ENCODE measurements around the gene MRPL10.

MRPL10 gene

DNA sequence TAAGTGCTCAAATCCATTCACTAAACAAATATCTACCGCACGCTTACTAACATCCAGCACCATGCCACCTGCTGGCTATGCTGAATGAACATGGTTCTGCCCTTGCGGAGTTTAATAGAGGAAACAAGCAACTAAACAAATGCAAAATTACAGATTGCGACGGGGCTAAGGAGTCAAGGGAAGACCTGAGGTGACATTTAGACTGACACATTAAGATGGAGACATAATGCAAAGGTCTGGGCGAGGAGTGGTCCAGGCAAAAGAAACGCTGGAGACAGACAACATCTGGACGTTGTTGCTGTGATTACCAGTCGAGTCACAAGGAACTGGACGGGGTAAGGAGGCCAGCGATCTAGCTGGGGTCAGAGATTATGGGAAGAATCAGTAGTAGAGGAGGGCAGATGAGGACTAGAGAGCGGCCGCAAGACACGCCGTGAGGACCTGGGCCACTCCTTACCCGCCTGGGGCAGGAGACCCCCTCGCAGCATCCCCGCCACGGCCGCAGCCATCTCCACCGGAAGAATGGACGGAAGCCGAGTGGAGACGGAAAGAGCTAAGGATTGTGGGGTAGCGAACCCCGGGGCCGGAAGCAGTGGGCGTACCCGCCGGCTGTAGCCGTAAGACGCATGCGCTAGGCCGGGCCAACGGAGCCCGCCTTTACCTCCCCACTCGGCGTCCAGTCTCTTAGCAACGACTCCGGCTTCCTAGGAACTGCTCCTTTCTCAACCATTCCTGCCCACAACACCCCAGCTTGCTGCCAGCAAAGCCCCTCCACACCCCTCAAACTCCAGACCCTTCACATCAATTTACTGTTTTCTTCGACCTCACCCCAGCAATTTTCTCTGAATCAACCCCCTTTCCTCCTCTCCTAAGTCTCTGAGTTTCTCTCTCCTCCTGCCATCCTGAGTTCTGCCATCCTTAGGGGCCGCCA lies at the start of gene MRPL10, which contains the start of gene LRRC46:
Gene MRPL10, minus strand, starts transcription at position 539 of the 931 bp plus-strand sequence. Its CDS starts 30 bp downstream, at position 509.
Gene LRRC46, plus strand, starts transcription at position 668 of the 931 bp plus-strand sequence. CDS start 320 bp downstream, outside the sequence.
- DNase-seq: peak; percentile 95

- no peak for DNase-seq
Observed at GRCh38 chr17:47879776-47880454, 48.6 kb upstream of the MRPL10 start.

GRCh38 chr17:47879028-47879585 lies 47.8 kb upstream of the MRPL10 start:
- DNase-seq: no peak

DNA sequence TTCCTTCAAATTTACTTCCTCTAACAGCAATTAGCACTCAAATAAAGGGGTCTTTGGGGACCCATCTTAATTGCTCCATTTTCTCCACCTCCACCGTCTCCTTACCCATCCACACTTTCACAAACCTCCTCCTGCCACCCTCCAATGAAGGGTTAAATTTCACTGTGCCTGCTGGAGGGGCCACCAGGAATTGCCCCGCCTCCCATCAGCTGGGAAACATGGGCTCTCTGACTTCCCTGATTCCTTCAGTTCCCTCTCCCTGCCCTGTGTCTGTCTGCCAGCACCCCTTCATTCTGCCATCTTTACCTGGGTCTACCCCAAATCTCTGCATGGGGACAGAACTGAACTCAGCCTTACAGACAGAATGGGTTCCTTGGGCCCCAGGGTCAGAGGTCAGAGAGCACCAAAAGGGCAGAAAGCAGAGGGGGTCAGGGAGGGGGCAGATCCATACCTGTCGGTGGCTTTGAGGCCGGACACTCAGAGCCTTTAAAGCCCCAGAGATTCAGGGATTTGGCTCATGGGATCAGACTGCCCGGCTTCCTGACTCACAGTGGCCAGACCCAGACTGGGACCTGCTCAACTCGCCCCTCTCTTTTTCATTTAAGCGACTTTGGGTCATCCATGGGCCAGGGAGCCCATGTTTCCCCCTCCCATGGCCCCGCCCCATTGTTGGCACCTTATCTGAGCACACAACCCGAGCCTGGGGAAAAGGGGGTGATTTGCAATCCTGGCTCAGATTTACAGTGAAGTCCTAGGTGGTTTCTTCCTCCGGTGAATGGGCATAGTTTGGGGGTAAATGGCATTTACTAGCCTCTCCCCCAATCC lies 47.1 kb upstream of the MRPL10 start:
- no peak for DNase-seq

DNA sequence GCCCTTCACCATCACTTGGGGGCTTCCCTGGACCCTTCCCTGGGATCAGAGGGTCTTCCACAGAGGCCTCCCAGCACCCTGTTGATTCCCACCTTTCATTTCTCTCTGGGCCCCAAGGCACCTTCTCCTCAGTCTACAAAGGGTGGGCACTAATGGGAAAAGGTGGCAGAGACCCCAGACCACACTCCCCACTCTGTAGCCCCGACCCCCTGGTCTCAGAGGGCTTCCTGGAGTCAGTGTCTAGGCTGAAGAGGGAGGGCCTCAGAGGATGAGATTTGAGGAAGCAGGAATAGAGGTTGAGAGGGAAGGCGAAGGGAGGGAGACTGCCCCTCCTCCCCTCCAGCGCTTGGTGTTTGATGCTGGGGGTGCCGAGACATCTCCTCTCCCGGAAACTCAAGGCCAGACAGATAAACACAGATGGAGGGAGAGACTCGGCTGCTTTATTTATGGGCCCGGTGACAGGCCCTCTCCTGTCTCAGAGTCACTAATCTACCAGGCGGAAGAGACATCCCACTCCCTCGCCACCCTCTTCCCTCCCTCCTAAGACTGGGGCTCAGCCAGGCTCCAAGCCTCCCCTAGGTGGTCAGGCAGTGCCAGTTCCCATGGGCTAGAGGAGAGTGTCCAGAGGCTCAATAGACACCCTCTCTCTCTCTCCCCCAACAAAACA lies 46.2 kb upstream of the MRPL10 start:
- no peak for DNase-seq

DNA sequence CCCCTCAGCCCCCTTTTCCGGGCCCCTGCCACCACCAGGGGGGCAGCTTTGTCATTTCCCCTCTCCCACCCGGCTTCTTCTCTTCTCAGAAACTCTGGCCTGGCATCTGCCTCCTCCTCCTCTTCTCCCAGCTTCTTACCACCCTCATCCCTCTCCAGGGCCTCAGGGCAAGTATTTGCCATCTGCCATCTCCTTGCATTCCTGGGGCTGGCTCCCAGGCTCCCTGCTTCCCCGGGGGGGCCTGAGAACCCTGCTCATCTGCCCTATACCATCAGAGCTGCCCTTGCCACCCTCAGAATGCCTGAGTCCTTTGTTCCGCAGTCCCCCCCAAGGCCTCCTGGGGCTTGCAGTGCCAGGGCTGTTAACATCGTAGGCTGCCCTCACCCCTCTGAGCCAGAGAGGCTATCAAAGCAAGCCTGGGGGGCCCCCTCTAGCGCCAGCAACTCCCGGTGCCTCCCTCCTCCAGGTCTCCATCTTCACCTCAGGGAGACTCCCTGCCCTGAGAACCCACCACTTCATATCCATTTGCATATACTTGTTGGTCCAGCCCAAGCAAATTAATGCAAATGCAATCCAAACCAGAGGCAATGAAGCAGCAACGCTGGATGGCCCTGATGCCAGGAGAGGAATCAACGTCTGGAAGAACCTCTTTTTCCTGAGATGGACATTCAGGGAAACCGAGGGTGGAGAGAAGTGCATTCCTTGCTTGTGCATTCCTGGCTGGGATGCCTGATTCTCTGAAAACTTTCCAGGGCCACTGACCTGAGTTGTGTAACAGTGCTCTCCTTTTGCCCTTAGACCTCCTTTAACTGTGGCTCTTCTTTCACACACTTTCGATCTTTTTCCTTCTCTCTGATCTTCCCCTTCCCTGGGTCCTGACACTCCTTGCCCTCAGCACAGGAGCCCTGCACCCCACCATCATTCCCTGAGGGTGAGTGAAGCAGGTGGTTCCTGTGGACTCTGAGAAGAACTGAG lies 44.0 kb upstream of the MRPL10 start:
- DNase-seq: peak; percentile 80

DNA sequence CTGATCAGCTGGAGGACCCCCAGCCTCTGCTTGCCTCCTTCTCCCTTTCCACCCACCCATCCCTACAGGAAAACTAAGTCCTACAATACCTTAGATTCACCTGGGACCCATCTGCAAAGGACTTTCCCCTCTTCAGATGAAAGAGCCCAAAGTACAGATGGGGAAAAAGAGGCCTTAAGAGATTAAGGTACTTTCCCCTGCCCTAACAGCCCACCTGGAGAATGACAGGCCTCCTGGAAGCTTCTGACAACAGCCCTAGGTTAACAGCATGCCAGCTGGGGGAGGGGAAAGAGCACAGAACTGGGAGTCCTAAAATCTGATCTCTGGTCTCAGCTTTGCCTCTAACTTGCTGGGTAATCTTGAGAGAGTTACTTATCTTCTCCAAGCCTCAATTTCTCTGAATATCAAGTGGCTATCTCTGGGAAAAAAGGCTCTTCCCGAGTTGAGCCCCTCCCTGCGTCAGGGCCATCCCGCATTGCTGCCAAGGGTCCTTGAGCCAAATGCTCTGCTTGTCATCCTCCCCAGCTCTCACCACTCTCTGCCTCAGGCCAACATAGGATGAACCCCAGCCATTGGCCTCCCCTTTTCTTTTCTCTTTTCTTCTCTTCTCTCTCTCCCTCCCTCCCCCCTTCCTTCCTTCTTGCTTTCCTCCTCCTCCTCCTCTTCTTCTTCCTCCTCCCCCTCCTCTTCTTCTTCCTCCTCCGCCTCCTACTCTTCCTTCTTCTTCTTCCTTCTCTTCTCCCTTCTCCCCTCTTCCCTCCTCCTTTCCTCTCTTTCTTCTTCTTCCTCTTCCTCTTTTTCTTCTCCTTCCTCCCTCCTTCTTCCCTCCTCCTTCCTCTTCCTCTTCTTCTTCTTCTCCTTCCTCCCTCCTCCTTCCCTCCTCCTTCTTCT lies 42.1 kb upstream of the MRPL10 start:
- DNase-seq: no peak

DNA sequence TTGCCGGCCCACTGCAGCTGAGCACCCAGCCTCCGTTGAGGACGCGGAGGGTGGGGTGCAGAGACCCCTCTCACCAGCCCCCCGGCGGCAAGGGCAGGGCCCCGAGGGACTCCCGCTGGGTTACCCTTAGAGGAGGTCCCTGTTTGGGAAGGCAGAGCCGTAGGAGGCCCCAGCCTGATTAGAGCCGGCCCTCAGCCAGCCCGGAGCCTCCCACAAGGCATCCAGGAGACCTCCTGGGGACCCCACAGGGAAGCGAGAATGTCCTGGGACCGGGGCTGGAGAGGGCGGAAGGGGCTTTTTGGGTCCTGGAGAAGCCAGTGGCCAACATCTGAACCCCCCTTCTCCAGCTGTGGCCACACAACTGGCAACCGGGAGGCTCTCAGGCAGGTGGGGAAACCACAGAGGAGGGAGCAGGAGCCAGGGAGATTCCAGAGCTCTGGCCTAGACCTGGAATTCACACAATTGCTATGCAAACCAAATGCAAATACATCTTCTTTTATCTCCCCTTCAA lies 41.4 kb upstream of the MRPL10 start:
- peak; percentile 59 for DNase-seq

GRCh38 chr17:47872019-47872650 lies 40.8 kb upstream of the MRPL10 start:
- no peak for DNase-seq

DNA sequence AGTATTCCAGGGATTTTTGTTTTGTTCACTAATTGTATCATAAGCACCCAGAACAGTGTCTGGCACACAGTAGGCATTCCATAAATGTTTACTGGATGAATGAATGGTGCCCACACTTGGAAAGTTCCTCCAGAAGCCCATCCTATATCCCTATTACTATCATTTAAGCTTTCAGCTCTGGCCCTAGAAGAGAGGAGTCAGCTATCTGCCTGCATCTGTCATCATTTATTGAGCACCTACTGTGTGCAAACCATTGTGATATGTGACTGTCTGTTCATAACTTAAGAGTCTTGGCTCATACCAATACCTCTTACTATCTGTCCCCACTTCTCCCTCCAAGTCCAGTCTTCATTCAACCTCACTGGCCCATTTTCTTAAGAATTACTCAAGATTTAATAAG lies 39.7 kb upstream of the MRPL10 start:
- DNase-seq: no peak

- no peak for DNase-seq
Observed at GRCh38 chr17:47870056-47870455, 38.7 kb upstream of the MRPL10 start.

DNA sequence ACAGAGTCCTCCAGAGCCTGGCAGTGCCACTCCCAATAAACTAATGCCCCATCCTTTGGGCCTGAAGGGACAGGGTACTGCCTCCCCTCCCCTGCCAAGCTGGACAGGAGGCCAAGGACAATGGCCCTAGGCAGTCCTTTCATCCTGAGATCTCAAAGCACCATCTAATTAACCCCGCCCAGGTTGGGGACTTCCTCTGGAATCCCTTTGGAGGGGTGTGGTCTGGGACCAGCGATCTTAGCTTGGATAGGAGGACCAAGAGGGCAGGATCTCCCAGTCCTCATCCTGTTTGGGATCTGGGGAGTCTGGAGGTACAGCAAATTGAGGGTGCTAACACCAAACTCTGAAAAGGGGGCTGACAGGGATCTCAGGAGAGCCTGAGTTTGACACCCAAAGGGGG lies 37.8 kb upstream of the MRPL10 start:
- DNase-seq: no peak

GRCh38 chr17:47867813-47868533 lies 36.6 kb upstream of the MRPL10 start:
- DNase-seq: no peak

- no peak for DNase-seq
Observed at GRCh38 chr17:47866941-47867340, 35.6 kb upstream of the MRPL10 start.

DNA sequence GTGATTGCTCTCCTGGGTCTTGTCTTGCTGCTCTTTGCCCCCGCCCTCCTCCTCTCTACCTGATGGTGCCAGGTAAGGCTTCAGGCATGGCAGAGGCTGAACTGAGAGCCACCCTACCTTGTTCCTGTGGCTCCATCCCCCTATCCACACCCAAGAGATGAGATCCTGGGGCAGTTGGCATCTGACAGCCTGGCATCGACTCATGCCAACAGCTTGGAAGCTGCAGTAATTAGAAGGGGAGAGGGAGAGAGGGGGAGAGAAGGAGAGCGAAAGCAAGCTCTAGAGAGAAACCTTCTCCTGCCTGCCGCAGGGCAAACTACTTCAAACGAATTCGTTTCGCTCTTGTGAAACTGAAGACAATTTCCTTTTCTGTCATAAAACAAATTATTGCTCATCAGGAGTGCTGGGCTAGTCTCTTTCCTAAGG lies 33.5 kb upstream of the MRPL10 start:
- DNase-seq: no peak

GRCh38 chr17:47862621-47863440 lies 31.5 kb upstream of the MRPL10 start:
- DNase-seq: no peak

- no peak for DNase-seq
Observed at GRCh38 chr17:47860386-47860785, 29.0 kb upstream of the MRPL10 start.

Measured in NCI-H526 treated with DMSO at 0.1 percent for 48 hours (cell line).